Iris pigment epithelial cell (primary cell): Measurements from ENCODE around the gene RPL28.
A peak's percentile ranks its signal among the peaks of the same experiment; 100 is the strongest.

Experiments used
- DNase-seq: peaks from one replicate; pipeline ENCODE4 v3.0.0-alpha.2; 2011; ENCODE audit warnings: low read depth

The RPL28 gene

GRCh38 chr19:55353356-55353802, 32.4 kb upstream of the RPL28 start:
- no peak for DNase-seq

- peak; percentile 49 for DNase-seq
Measured at GRCh38 chr19:55353803-55354697, 31.7 kb upstream of the RPL28 start.

- no peak for DNase-seq
Measured at GRCh38 chr19:55354698-55355212, 31.0 kb upstream of the RPL28 start, which contains the start of gene COX6B2. Gene COX6B2 (minus strand): TSS chr19:55354719. CDS start chr19:55354521, 198 bp downstream.

- DNase-seq, result no peak
Measured at GRCh38 chr19:55355213-55355821, 30.4 kb upstream of the RPL28 start.

GRCh38 chr19:55358493-55358892, 27.2 kb upstream of the RPL28 start:
- DNase-seq, result no peak

- DNase-seq, result no peak
Measured at GRCh38 chr19:55358943-55359908, 26.5 kb upstream of the RPL28 start.

GRCh38 chr19:55360902-55361301, 24.8 kb upstream of the RPL28 start:
- DNase-seq, result no peak

GRCh38 chr19:55362174-55362989, 23.4 kb upstream of the RPL28 start:
- no peak for DNase-seq

- DNase-seq, result no peak
Measured at GRCh38 chr19:55362990-55363716, 22.6 kb upstream of the RPL28 start, which contains the start of gene GARIN5B. Gene GARIN5B (minus strand): TSS chr19:55363260. CDS start chr19:55363066, 194 bp downstream.

- no peak for DNase-seq
Measured at GRCh38 chr19:55365245-55365644, 20.5 kb upstream of the RPL28 start.

GRCh38 chr19:55365964-55366363, 19.8 kb upstream of the RPL28 start:
- DNase-seq, result no peak

- DNase-seq, result no peak
Measured at GRCh38 chr19:55366790-55367189, 18.9 kb upstream of the RPL28 start.

GRCh38 chr19:55368106-55368505, 17.6 kb upstream of the RPL28 start:
- no peak for DNase-seq

- DNase-seq, result no peak
Measured at GRCh38 chr19:55368701-55369563, 16.8 kb upstream of the RPL28 start.

- peak; percentile 76 for DNase-seq
Measured at GRCh38 chr19:55369653-55370304, 16.0 kb upstream of the RPL28 start.

- DNase-seq, result no peak
Measured at GRCh38 chr19:55370305-55370988, 15.3 kb upstream of the RPL28 start, which contains the start of gene IL11. Gene IL11 (minus strand): TSS chr19:55370463. CDS start chr19:55370310, 153 bp downstream.

- DNase-seq, result no peak
Measured at GRCh38 chr19:55372316-55373081, 13.2 kb upstream of the RPL28 start.
